ENCODE data around the gene SULF2. TPM values are rescaled to one million over a fixed set of nuclear protein-coding genes. Genes with fewer than 3 reads are reported as not detected.

SULF2 gene
- total and polyA plus RNA-seq, 2 experiments from 2014 or later, result 49.0 to 66.6 TPM

GRCh38 chr20:47666304-47666703 is 119.0 kb downstream of the SULF2 start:
- Histone ChIP-seq H3K4me1 (ENCODE audit: insufficient read depth) (no peaks in the 10 kb centered on the region), H3K36me3 (replicated peaks; ENCODE audit: insufficient read depth, low read depth) (no peaks in the 10 kb centered on the region), H2AFZ (no peak overlapping the region), H3K4me3 (no peak overlapping the region), H3K79me2 (no peaks in the 10 kb centered on the region), H3K27ac (no peak overlapping the region), H3K4me2 (no peak overlapping the region), H3K9me3 (ENCODE audit: low read depth) (no peaks in the 10 kb centered on the region), H4K20me1 (ENCODE audit: insufficient read depth, poor library complexity, severe bottlenecking) (no peaks in the 10 kb centered on the region), H3K27me3 (no peaks in the 10 kb centered on the region), H3K9me2 (replicated peaks; ENCODE audit: insufficient read depth) (no peaks in the 10 kb centered on the region)
- DNase-seq (ENCODE audit: low spot score), result no peak
- WGBS (ENCODE audit: low lambda C conversion rate, missing lambda C conversion rate), result over 99% methylated on average over 17 of the region's 19 CpGs
- TF ChIP-seq EZH2phosphoT487 (IDR thresholded peaks at IDR 0.05; ENCODE audit: low read depth, severe bottlenecking, unreplicated experiment) (no peak), EZH2 (IDR thresholded peaks at IDR 0.05; ENCODE audit: borderline replicate concordance) (no peak), CTCF (IDR thresholded peaks at IDR 0.05; ENCODE audit: poor library complexity) (no peak)

GRCh38 chr20:47665221-47665991 is 119.9 kb downstream of the SULF2 start:
- Histone ChIP-seq H3K4me2 (no peak overlapping the region), H3K4me3 (no peak overlapping the region), H3K4me1 (ENCODE audit: insufficient read depth) (no peaks in the 10 kb centered on the region), H3K36me3 (replicated peaks; ENCODE audit: insufficient read depth, low read depth) (no peaks in the 10 kb centered on the region), H3K9me3 (ENCODE audit: low read depth) (no peaks in the 10 kb centered on the region), H2AFZ (no peak overlapping the region), H3K27me3 (no peaks in the 10 kb centered on the region), H3K27ac (no peak overlapping the region), H3K79me2 (no peaks in the 10 kb centered on the region), H3K9me2 (replicated peaks; ENCODE audit: insufficient read depth) (no peaks in the 10 kb centered on the region), H4K20me1 (ENCODE audit: insufficient read depth, poor library complexity, severe bottlenecking) (no peaks in the 10 kb centered on the region)
- 78% methylated on average over 26 of the region's 27 CpGs for WGBS (ENCODE audit: low lambda C conversion rate, missing lambda C conversion rate)
- no peak for DNase-seq (ENCODE audit: low spot score)
- no peak for TF ChIP-seq CTCF (IDR thresholded peaks at IDR 0.05; ENCODE audit: poor library complexity)
- no peak for TF ChIP-seq EZH2 (IDR thresholded peaks at IDR 0.05; ENCODE audit: borderline replicate concordance)
- TF ChIP-seq EZH2phosphoT487 (IDR thresholded peaks at IDR 0.05; ENCODE audit: low read depth, severe bottlenecking, unreplicated experiment), result no peak

DNA sequence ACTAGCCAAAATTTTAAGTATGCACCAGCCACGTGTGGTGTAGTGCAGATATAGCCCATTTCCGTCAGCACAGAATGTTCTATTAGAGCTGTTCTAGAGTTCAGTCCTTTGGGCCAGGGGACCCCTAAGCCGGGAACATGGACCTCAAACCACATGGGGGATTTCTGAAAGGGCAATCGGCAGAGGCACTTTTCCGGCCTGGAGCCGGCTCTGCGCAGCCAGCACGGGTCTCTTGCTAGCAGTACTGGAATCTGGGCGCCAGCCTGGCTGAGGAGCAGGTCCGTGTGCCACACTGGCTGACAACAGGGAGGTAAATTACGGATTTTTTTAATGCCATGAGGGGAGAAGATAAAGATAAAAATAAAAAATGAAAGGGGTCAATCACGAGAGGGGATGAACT is 120.5 kb downstream of the SULF2 start:
- H3K4me1 ChIP-seq (ENCODE audit: insufficient read depth), result no peaks in the 10 kb centered on the region
- no peaks in the 10 kb centered on the region for H3K36me3 ChIP-seq (replicated peaks; ENCODE audit: insufficient read depth, low read depth)
- no peaks in the 10 kb centered on the region for H3K27me3 ChIP-seq
- no peaks in the 10 kb centered on the region for H4K20me1 ChIP-seq (ENCODE audit: insufficient read depth, poor library complexity, severe bottlenecking)
- H3K9me3 ChIP-seq (ENCODE audit: low read depth), result no peaks in the 10 kb centered on the region
- TF ChIP-seq CTCF (IDR thresholded peaks at IDR 0.05; ENCODE audit: poor library complexity) (no peak), EZH2phosphoT487 (IDR thresholded peaks at IDR 0.05; ENCODE audit: low read depth, severe bottlenecking, unreplicated experiment) (no peak), EZH2 (IDR thresholded peaks at IDR 0.05; ENCODE audit: borderline replicate concordance) (no peak)
- no peak for DNase-seq (ENCODE audit: low spot score)
- H3K79me2 ChIP-seq, result no peaks in the 10 kb centered on the region
- H3K9me2 ChIP-seq (replicated peaks; ENCODE audit: insufficient read depth), result no peaks in the 10 kb centered on the region
- no peak overlapping the region for H3K4me3 ChIP-seq
- H2AFZ ChIP-seq, result no peak overlapping the region
- WGBS (ENCODE audit: low lambda C conversion rate, missing lambda C conversion rate), result 97% methylated on average over 12 of the region's 12 CpGs
- no peak overlapping the region for H3K4me2 ChIP-seq
- no peak overlapping the region for H3K27ac ChIP-seq

Measured in hepatocyte (in vitro differentiated cells).